ENCODE results near the gene CTNNA2.

CTNNA2 gene

DNA sequence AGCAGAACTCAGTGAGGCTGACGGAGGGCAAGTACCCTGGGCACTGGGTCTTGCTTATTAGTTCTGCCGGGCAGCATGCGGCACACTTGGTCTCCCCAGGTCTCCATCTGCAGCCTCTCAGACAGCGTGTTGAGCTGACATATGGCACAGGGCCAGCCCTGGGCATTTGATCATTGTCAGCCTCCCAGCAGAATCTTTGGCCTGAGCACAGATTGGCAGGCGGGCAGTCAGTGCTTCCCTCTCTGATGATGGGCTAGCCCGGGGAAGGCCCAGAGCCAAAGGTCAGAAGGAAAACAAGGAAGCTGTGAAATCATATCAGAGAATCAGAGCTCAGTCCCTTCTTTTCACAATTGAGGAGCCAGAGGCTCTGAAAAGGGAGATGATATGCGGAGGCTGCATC, 941.8 kb downstream of the CTNNA2 start:
- TF ChIP-seq, protein P1, sequence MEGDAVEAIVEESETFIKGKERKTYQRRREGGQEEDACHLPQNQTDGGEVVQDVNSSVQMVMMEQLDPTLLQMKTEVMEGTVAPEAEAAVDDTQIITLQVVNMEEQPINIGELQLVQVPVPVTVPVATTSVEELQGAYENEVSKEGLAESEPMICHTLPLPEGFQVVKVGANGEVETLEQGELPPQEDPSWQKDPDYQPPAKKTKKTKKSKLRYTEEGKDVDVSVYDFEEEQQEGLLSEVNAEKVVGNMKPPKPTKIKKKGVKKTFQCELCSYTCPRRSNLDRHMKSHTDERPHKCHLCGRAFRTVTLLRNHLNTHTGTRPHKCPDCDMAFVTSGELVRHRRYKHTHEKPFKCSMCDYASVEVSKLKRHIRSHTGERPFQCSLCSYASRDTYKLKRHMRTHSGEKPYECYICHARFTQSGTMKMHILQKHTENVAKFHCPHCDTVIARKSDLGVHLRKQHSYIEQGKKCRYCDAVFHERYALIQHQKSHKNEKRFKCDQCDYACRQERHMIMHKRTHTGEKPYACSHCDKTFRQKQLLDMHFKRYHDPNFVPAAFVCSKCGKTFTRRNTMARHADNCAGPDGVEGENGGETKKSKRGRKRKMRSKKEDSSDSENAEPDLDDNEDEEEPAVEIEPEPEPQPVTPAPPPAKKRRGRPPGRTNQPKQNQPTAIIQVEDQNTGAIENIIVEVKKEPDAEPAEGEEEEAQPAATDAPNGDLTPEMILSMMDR (IDR thresholded peaks at IDR 0.05; ENCODE audit: borderline replicate concordance, insufficient read depth, low read depth, low read length): no peak
- H3K4me3 ChIP-seq (ENCODE audit: low read depth, low read length): no peak overlapping the region

DNA sequence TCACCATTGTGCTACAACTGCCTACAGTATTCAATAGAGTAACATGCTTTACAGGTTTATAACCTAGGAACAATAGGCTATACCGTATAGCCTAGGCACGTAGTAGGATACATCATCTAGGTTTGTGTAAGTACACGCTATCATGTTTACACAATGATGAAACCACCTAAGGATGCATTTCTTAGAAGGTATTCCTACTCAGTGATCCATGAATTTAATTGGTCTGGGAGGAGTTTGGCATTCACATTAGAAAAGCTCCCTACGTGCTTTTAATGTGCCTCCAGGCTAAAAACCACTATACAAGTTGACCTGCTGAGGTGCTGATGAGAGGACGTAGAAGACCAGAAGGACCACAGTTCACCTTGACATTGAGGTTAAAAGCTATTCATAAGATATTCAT, 946.2 kb downstream of the CTNNA2 start:
- H3K4me3 ChIP-seq (ENCODE audit: low read depth, low read length): no peak overlapping the region
- TF ChIP-seq, protein P1 (IDR thresholded peaks at IDR 0.05; ENCODE audit: borderline replicate concordance, insufficient read depth, low read depth, low read length): no peak

DNA sequence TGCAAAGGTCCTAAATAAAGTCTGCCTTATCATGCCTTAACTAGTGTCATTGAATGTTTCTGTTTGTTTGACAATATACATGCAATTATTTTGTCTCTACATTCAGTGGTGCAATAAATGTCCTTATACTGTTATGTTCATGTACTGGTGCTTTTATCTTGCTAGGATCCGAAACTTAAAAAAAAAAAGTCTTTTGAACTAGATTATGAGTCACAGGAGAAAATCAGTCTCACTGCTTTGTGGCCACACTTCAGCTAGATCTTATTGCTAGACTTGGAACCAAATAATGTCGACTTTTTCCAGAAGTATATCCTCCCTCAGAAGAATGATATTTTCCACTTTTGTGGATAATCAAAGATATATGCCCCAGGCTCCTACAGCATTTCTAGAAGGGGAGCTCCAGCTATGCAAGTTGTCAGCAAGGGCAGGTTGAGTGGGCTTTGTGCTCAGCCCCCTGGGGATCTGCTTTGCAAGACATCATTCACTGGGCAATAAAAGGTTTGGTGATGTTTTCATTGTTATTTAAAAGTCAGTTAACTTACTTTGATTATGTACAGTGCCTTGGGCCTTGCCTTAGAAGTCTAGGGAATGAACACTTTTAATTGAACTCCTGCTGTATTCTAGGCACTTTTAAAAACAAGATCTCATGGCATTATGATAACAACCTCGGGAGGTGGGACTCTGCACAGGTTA, 948.8 kb downstream of the CTNNA2 start:
- no peak overlapping the region for H3K4me3 ChIP-seq (ENCODE audit: low read depth, low read length)
- TF ChIP-seq, protein P1 (IDR thresholded peaks at IDR 0.05; ENCODE audit: borderline replicate concordance, insufficient read depth, low read depth, low read length): no peak

DNA sequence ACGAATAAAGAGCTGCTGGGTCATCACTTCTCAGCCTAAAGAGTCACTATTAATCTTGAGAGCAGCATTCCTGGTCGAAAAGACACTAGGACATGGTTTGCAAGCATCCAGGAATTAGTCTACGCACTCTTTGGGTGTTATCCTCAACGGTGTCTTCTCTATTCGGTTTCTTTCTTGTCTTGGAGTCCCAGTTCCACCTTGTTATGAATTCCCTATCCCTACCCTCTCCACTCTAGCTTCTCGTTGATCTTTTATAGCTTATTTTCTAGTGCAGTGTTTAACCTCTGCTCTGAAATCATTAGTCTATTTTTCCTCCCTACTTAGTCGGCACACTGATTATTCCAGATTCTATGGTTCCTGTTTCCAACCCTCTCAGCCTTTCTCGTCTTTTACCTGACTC, 949.8 kb downstream of the CTNNA2 start:
- TF ChIP-seq, protein P1 (IDR thresholded peaks at IDR 0.05; ENCODE audit: borderline replicate concordance, insufficient read depth, low read depth, low read length): no peak

DNA sequence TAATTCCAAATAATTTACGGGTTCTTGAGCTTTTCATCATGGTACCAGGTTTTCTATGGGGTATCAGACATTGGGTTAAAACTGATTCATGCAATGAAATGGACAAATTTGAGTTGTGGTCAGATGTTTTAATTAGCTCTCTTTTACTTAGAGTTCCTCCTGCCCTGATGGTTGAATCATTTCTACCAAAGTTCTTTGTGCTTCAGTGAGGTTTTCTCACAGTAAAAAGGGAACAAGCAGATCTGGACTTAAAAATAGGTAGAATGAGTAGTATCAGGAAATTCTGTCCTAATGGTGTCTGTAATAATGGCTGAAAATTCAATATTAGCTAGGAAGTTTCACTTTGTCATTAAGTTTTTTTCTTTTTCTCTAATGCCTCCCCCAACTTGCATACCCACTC, 951.4 kb downstream of the CTNNA2 start:
- TF ChIP-seq, protein P1 (IDR thresholded peaks at IDR 0.05; ENCODE audit: borderline replicate concordance, insufficient read depth, low read depth, low read length): no peak
- H3K4me3 ChIP-seq (ENCODE audit: low read depth, low read length): no peak overlapping the region

More for the DNA sequence above, 949.8 kb downstream of the CTNNA2 start:
- H3K4me3 ChIP-seq (ENCODE audit: low read depth, low read length): no peak overlapping the region

DNA sequence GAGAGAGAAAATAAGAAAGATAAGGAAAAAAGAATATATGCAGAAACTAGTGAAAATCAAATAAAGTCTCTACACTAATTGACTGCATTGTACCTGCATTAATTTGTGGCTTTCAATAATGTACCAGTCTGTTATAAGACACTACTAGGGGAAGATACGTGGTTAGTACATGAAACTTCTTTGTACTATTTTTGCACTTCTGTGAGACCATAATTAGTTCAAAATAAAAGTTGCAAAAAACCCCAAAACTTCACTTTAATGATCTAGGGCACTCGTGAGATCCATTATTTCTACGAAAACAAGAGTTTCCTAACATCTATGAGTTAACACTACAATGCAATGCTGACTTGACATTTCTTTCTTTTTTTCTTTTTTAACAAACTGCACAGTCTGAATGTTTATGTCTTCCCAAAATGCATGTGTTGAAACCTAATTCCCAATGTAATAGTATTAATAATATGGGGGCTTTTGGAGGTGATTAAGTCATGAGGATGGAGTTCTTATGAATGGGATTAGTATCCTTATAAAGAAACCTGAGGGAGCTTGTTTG, 954.5 kb downstream of the CTNNA2 start:
- TF ChIP-seq, protein P1 (IDR thresholded peaks at IDR 0.05; ENCODE audit: borderline replicate concordance, insufficient read depth, low read depth, low read length): no peak
- H3K4me3 ChIP-seq (ENCODE audit: low read depth, low read length): no peak overlapping the region

DNA sequence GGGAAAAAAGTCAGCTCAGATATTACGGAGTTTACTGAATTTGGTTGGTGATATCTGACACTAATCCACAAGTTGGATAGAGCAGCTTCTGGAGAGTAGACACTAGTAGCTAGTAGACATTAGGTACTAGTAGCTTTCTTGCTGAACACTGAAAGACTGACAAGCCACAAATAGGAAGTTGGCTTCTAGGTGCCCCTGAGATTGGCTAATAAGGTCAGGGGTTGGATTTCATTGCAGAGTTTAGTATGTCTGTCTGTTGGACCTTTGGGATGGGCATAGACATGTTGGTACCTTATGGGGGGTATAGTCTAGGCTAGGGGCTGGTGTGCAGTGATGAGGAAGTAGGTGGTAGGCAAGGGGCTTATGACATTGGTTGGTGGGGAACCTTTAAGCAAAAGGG, 956.6 kb downstream of the CTNNA2 start:
- TF ChIP-seq, protein P1 (IDR thresholded peaks at IDR 0.05; ENCODE audit: borderline replicate concordance, insufficient read depth, low read depth, low read length): no peak
- no peak overlapping the region for H3K4me3 ChIP-seq (ENCODE audit: low read depth, low read length)
